ENCODE measurements around the gene FBL.
"Not testable (repeated sequence)": the region's sequence is repeated elsewhere in the genome, so short reads cannot be mapped to it uniquely, and the experiment has no call there.

Gene FBL

GRCh38 chr19:39816287-39817048, 29.7 kb downstream of the FBL start:
- Histone ChIP-seq H3K9me3 (ENCODE audit: control insufficient read depth, insufficient read depth, low read length) (no peaks in the 10 kb centered on the region), H3K9ac (ENCODE audit: low read depth, low read length) (no peak overlapping the region), H3K4me1 (ENCODE audit: insufficient read depth, low read length) (no peaks in the 10 kb centered on the region), H3K36me3 (ENCODE audit: insufficient read depth, low read length) (no peaks in the 10 kb centered on the region)

GRCh38 chr19:39814595-39814994, 31.6 kb downstream of the FBL start:
- Histone ChIP-seq H3K9ac (ENCODE audit: low read depth, low read length) (no peak overlapping the region), H3K9me3 (ENCODE audit: control insufficient read depth, insufficient read depth, low read length) (no peaks in the 10 kb centered on the region), H3K4me1 (ENCODE audit: insufficient read depth, low read length) (no peaks in the 10 kb centered on the region), H3K36me3 (ENCODE audit: insufficient read depth, low read length) (no peaks in the 10 kb centered on the region)

- H3K9ac ChIP-seq (ENCODE audit: low read depth, low read length); H3K9me3 ChIP-seq (ENCODE audit: control insufficient read depth, insufficient read depth, low read length); H3K4me1 ChIP-seq (ENCODE audit: insufficient read depth, low read length); H3K36me3 ChIP-seq (ENCODE audit: insufficient read depth, low read length): not testable (repeated sequence)
Observed at GRCh38 chr19:39814111-39814510, 32.1 kb downstream of the FBL start.

- Histone ChIP-seq H3K36me3 (ENCODE audit: insufficient read depth, low read length) (no peaks in the 10 kb centered on the region), H3K4me1 (ENCODE audit: insufficient read depth, low read length) (no peaks in the 10 kb centered on the region), H3K9me3 (ENCODE audit: control insufficient read depth, insufficient read depth, low read length) (no peaks in the 10 kb centered on the region), H3K9ac (ENCODE audit: low read depth, low read length) (no peak overlapping the region)
Observed at GRCh38 chr19:39813264-39813993, 32.8 kb downstream of the FBL start.

GRCh38 chr19:39811064-39811463, 35.1 kb downstream of the FBL start:
- Histone ChIP-seq H3K4me1 (ENCODE audit: insufficient read depth, low read length) (no peaks in the 10 kb centered on the region), H3K9ac (ENCODE audit: low read depth, low read length) (no peak overlapping the region), H3K36me3 (ENCODE audit: insufficient read depth, low read length) (no peaks in the 10 kb centered on the region), H3K9me3 (ENCODE audit: control insufficient read depth, insufficient read depth, low read length) (no peaks in the 10 kb centered on the region)

GRCh38 chr19:39810424-39810823, 35.8 kb downstream of the FBL start:
- H3K9me3 ChIP-seq (ENCODE audit: control insufficient read depth, insufficient read depth, low read length): no peaks in the 10 kb centered on the region
- H3K36me3 ChIP-seq (ENCODE audit: insufficient read depth, low read length): no peaks in the 10 kb centered on the region
- no peak overlapping the region for H3K9ac ChIP-seq (ENCODE audit: low read depth, low read length)
- H3K4me1 ChIP-seq (ENCODE audit: insufficient read depth, low read length): no peaks in the 10 kb centered on the region

- Histone ChIP-seq H3K4me1 (ENCODE audit: insufficient read depth, low read length) (no peaks in the 10 kb centered on the region), H3K9ac (ENCODE audit: low read depth, low read length) (no peak overlapping the region), H3K9me3 (ENCODE audit: control insufficient read depth, insufficient read depth, low read length) (no peaks in the 10 kb centered on the region), H3K36me3 (ENCODE audit: insufficient read depth, low read length) (no peaks in the 10 kb centered on the region)
Observed at GRCh38 chr19:39809368-39809767, 36.8 kb downstream of the FBL start.

GRCh38 chr19:39808688-39809087, 37.5 kb downstream of the FBL start:
- H3K9me3 ChIP-seq (ENCODE audit: control insufficient read depth, insufficient read depth, low read length); H3K4me1 ChIP-seq (ENCODE audit: insufficient read depth, low read length); H3K9ac ChIP-seq (ENCODE audit: low read depth, low read length); H3K36me3 ChIP-seq (ENCODE audit: insufficient read depth, low read length): not testable (repeated sequence)

- Histone ChIP-seq H3K36me3 (ENCODE audit: insufficient read depth, low read length) (no peaks in the 10 kb centered on the region), H3K4me1 (ENCODE audit: insufficient read depth, low read length) (peaks cover 7% of the 10 kb centered on the region), H3K9me3 (ENCODE audit: control insufficient read depth, insufficient read depth, low read length) (no peaks in the 10 kb centered on the region)
Observed at GRCh38 chr19:39807846-39808364, 38.3 kb downstream of the FBL start.

GRCh38 chr19:39805104-39805503, 41.1 kb downstream of the FBL start:
- H3K9ac ChIP-seq (ENCODE audit: low read depth, low read length): no peak overlapping the region
- peaks cover 10% of the 10 kb centered on the region for H3K4me1 ChIP-seq (ENCODE audit: insufficient read depth, low read length)
- H3K9me3 ChIP-seq (ENCODE audit: control insufficient read depth, insufficient read depth, low read length): no peaks in the 10 kb centered on the region
- no peaks in the 10 kb centered on the region for H3K36me3 ChIP-seq (ENCODE audit: insufficient read depth, low read length)

More at GRCh38 chr19:39807846-39808364, 38.3 kb downstream of the FBL start:
- H3K9ac ChIP-seq (ENCODE audit: low read depth, low read length): no peak overlapping the region

GRCh38 chr19:39802958-39803357, 43.2 kb downstream of the FBL start:
- Histone ChIP-seq H3K36me3 (ENCODE audit: insufficient read depth, low read length) (no peaks in the 10 kb centered on the region), H3K9me3 (ENCODE audit: control insufficient read depth, insufficient read depth, low read length) (no peaks in the 10 kb centered on the region), H3K4me1 (ENCODE audit: insufficient read depth, low read length) (peaks cover 10% of the 10 kb centered on the region), H3K9ac (ENCODE audit: low read depth, low read length) (no peak overlapping the region)

GRCh38 chr19:39797083-39797482, 49.1 kb downstream of the FBL start:
- Histone ChIP-seq H3K9ac (ENCODE audit: low read depth, low read length) (no peak overlapping the region), H3K4me1 (ENCODE audit: insufficient read depth, low read length) (0 out of 2 replicates have a peak, but pooled peaks cover 3% of the 10 kb centered on the region), H3K36me3 (ENCODE audit: insufficient read depth, low read length) (no peaks in the 10 kb centered on the region), H3K9me3 (ENCODE audit: control insufficient read depth, insufficient read depth, low read length) (no peaks in the 10 kb centered on the region)

GRCh38 chr19:39796000-39796498, 50.1 kb downstream of the FBL start:
- no peaks in the 10 kb centered on the region for H3K9me3 ChIP-seq (ENCODE audit: control insufficient read depth, insufficient read depth, low read length)
- 0 out of 2 replicates have a peak, but pooled peaks cover 3% of the 10 kb centered on the region for H3K4me1 ChIP-seq (ENCODE audit: insufficient read depth, low read length)
- H3K9ac ChIP-seq (ENCODE audit: low read depth, low read length): no peak overlapping the region
- no peaks in the 10 kb centered on the region for H3K36me3 ChIP-seq (ENCODE audit: insufficient read depth, low read length)

GRCh38 chr19:39795001-39795400, 51.2 kb downstream of the FBL start:
- H3K9ac ChIP-seq (ENCODE audit: low read depth, low read length): no peak overlapping the region
- H3K9me3 ChIP-seq (ENCODE audit: control insufficient read depth, insufficient read depth, low read length): no peaks in the 10 kb centered on the region
- no peaks in the 10 kb centered on the region for H3K36me3 ChIP-seq (ENCODE audit: insufficient read depth, low read length)
- 0 out of 2 replicates have a peak, but pooled peaks cover 3% of the 10 kb centered on the region for H3K4me1 ChIP-seq (ENCODE audit: insufficient read depth, low read length)

Measured in ES-I3 (cell line).